ENCODE results near the gene MEG3.

DNA sequence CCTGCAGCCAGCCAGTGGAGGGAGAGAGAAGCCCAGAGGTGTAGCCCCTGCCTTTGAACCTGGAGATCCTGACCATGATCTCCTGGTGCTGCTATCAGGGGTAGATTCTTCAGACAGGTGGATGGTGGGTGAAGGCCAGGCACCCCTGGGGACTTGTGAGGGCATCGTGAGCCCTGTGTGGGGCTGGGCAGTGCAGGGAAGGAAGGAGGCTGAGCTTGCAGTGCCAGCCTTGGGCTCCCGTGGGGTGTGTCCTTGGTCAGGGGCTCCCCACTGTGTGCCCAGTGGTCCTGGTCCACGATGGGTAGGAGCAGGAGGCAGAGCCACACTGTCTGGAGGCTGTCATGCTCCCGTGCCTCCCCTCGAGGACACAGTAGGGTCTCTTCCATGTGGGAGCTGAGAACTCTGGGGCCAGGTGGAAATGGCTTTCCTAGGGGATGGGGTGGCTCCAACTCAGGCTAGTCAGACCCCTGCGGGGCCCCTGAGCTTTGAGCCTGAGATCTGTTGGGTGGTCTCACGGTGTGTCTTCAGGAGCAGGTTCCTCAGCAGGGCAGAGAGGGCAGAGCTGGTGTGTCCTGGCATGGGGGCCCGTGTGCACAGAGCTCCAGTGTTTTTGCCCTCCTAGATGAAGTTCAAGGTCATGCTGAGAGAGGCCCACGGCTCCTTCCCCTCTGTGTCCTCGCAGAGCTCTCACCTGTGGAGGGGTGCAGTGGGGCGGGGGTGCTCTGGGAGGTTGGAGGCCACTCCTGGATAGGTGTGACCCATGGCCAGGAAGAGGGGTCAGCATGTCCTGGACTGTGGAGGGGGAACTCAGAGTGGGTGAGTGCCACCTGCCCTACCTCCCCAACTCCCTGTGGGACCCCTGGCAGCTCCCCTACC is 52.6 kb downstream of the MEG3 start:
- TF ChIP-seq, protein P1, sequence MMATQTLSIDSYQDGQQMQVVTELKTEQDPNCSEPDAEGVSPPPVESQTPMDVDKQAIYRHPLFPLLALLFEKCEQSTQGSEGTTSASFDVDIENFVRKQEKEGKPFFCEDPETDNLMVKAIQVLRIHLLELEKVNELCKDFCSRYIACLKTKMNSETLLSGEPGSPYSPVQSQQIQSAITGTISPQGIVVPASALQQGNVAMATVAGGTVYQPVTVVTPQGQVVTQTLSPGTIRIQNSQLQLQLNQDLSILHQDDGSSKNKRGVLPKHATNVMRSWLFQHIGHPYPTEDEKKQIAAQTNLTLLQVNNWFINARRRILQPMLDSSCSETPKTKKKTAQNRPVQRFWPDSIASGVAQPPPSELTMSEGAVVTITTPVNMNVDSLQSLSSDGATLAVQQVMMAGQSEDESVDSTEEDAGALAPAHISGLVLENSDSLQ (IDR thresholded peaks at IDR 0.05) = no peak
- TF ChIP-seq LEF1 (IDR thresholded peaks at IDR 0.05; ENCODE audit: borderline replicate concordance) (no peak), SUZ12 (IDR thresholded peaks at IDR 0.05) (no peak), HDGF (IDR thresholded peaks at IDR 0.05; ENCODE audit: borderline replicate concordance) (no peak), FOXM1 (IDR thresholded peaks at IDR 0.05; ENCODE audit: borderline replicate concordance) (no peak), FOXK2 (IDR thresholded peaks at IDR 0.05) (no peak), SP1 (IDR thresholded peaks at IDR 0.05) (no peak), ELF4 (IDR thresholded peaks at IDR 0.05) (no peak), CTBP1 (IDR thresholded peaks at IDR 0.05; ENCODE audit: borderline replicate concordance) (no peak), ZNF384 (IDR thresholded peaks at IDR 0.05) (no peak), ARNT (IDR thresholded peaks at IDR 0.05) (no peak)

Data from HEK293T (cell line).